ENCODE results near the gene RND1. TPM values are rescaled to one million over a fixed set of nuclear protein-coding genes. Genes with fewer than 3 reads are reported as not detected.

The RND1 gene
- total and polyA plus RNA-seq, 2 of the 8 experiments (the other 6 are each of a cell fraction or from before 2014, with no cell fraction given) = 15.8 to 17.1 TPM

- no peak overlapping the region for H4K5ac ChIP-seq (ENCODE audit: insufficient read length, low read depth, low read length)
- no peak for DNase-seq (ENCODE audit: low read depth in 1 of 2, low spot score in 2 of 2)
- ChIA-PET CTCF (ENCODE audit: partially characterized antibody) (interaction anchor here (0.6 to 12.1 kb wide), 12 partner anchors 10 to 476 kb away, joined by 3 to 121 read pairs (median 4); partner anchors contain the start of genes DDX23 and WNT1), POLR2A (ENCODE audit: partially characterized antibody) (interaction anchor here (0.6 to 5.5 kb wide), 8 partner anchors 10 to 157 kb away, joined by 3 to 23 read pairs (median 4); partner anchors contain the start of genes ADCY6, CCNT1 and DDX23)
- H3K23me2 ChIP-seq (ENCODE audit: low read depth, low read length) = peaks cover 21% of the 10 kb centered on the region; the same call in 1 of the 2 replicates
- H3K14ac ChIP-seq (ENCODE audit: insufficient read length) = no peak overlapping the region
- H2AK5ac ChIP-seq (ENCODE audit: low read depth, low read length) = 0 out of 2 replicates have a peak overlapping the region, but pooled peaks have one; percentile 34
- H2BK5ac ChIP-seq (ENCODE audit: low read depth, low read length) = no peak overlapping the region
- H2BK120ac ChIP-seq (replicated peaks; ENCODE audit: low read depth, low read length) = no peak overlapping the region
- no peak for FAIRE-seq
- no peaks in the 10 kb centered on the region for H3K9me3 ChIP-seq (ENCODE audit: insufficient read depth in 2 of 2, low read depth in 1 of 2, low read length in 1 of 2)
- no peak overlapping the region for H3K4me3 ChIP-seq (ENCODE audit: extremely low read depth in 1 of 4, insufficient read depth in 2 of 4, low read depth in 3 of 4, low read length in 4 of 4)
- H3K4me2 ChIP-seq (ENCODE audit: insufficient read depth in 1 of 2, low read depth in 2 of 2, low read length in 2 of 2) = peak overlapping the region in 1 of 2 experiments; percentile 96; a peak in 2 of 4 replicates
- H3K18ac ChIP-seq (ENCODE audit: extremely low read depth, low read length) = peak overlapping the region; percentile 60; the same call in 1 of the 2 replicates
- no peak overlapping the region; a peak in 1 of 7 replicates for H3K9ac ChIP-seq (replicated peaks in 1 of 4; ENCODE audit: extremely low read depth in 1 of 4, low read depth in 3 of 4, low read length in 3 of 4)
- H2BK15ac ChIP-seq (ENCODE audit: low read length) = no peak overlapping the region
- H3K56ac ChIP-seq (replicated peaks; ENCODE audit: insufficient read length, low read depth, low read length) = no peak overlapping the region
- no peak overlapping the region for H2AFZ ChIP-seq (ENCODE audit: low read length)
- H3K79me2 ChIP-seq (ENCODE audit: control insufficient read depth in 1 of 2, insufficient read depth in 2 of 2, low read length in 2 of 2) = no peaks in the 10 kb centered on the region
- H3K4ac ChIP-seq (replicated peaks; ENCODE audit: insufficient read length, low read depth, low read length) = no peak overlapping the region
- H3K27ac ChIP-seq (ENCODE audit: low read depth, low read length) = no peak overlapping the region
- H3K27me3 ChIP-seq (replicated peaks in 1 of 4; ENCODE audit: control insufficient read depth in 3 of 4, extremely low read depth in 1 of 4, insufficient read depth in 3 of 4, low read length in 3 of 4) = peaks cover 10 to 37% (median 28%) of the 10 kb centered on the region in 4 experiments
- H3K4me1 ChIP-seq (replicated peaks in 1 of 4; ENCODE audit: control insufficient read depth in 3 of 4, insufficient read depth in 4 of 4, low read length in 3 of 4) = peaks cover 0 to 15% (median 10%) of the 10 kb centered on the region in 4 experiments; a peak in 6 of 7 replicates
- WGBS, 2 experiments (ENCODE audit: extremely low coverage in 1 of 2, insufficient coverage in 1 of 2, insufficient read length in 1 of 2, insufficient replicate concordance in 2 of 2, low coverage in 1 of 2, low lambda C conversion rate in 2 of 2, missing lambda C conversion rate in 1 of 2) = 55% methylated on average over 2 of the region's 2 CpGs; no CpG with 5 or more reads in 1 of the 2 experiments
- H2BK20ac ChIP-seq (ENCODE audit: low read length) = no peak overlapping the region
- H3K23ac ChIP-seq (ENCODE audit: insufficient read length) = no peak overlapping the region
- peaks cover 0 to 3% of the 10 kb centered on the region in 2 experiments for H4K20me1 ChIP-seq (replicated peaks in 1 of 2; ENCODE audit: control insufficient read depth in 1 of 2, insufficient read depth in 2 of 2, low read length in 2 of 2)
- no peaks in the 10 kb centered on the region for H3K79me1 ChIP-seq (ENCODE audit: low read depth, low read length)
- H4K91ac ChIP-seq (replicated peaks; ENCODE audit: insufficient read length, low read length) = no peak overlapping the region
- H2BK12ac ChIP-seq (ENCODE audit: low read depth, low read length) = 0 out of 2 replicates have a peak overlapping the region, but pooled peaks have one; percentile 23
- no peaks in the 10 kb centered on the region for H3K36me3 ChIP-seq (ENCODE audit: control insufficient read depth in 2 of 4, insufficient read depth in 4 of 4, low read length in 3 of 4)
- H4K8ac ChIP-seq (ENCODE audit: extremely low read depth, insufficient read depth, low read length) = no peak overlapping the region
- no peak for TF ChIP-seq SAP30 (IDR thresholded peaks at IDR 0.05; ENCODE audit: insufficient read depth, insufficient replicate concordance, low read length)
- no peak for TF ChIP-seq CREB1 (IDR thresholded peaks at IDR 0.05)
- no peak for TF ChIP-seq KDM4A (IDR thresholded peaks at IDR 0.05; ENCODE audit: low read depth, low read length, severe bottlenecking)
- no peak for TF ChIP-seq SIN3A (conservative IDR thresholded peaks at IDR 0.05 in 1 of 2, IDR thresholded peaks at IDR 0.05 in 1 of 2; ENCODE audit: low read depth in 1 of 2, low read length in 2 of 2)
- no peak for TF ChIP-seq TBP (IDR thresholded peaks at IDR 0.05; ENCODE audit: low read depth, low read length)
- TF ChIP-seq RXRA (IDR thresholded peaks at IDR 0.05; ENCODE audit: insufficient read depth, low read depth, low read length) = no peak
- no peak for TF ChIP-seq CHD2 (IDR thresholded peaks at IDR 0.05; ENCODE audit: low read length)
- TF ChIP-seq EGR1 (IDR thresholded peaks at IDR 0.05; ENCODE audit: borderline replicate concordance, low read depth, low read length) = no peak
- TF ChIP-seq ATF2 (IDR thresholded peaks at IDR 0.05; ENCODE audit: low read length) = no peak
- no peak for TF ChIP-seq POLR2A (IDR thresholded peaks at IDR 0.05; ENCODE audit: control extremely low read depth in 1 of 2, low read depth in 2 of 2, low read length in 2 of 2)
- no peak for TF ChIP-seq CHD1 (IDR thresholded peaks at IDR 0.05; ENCODE audit: low read depth, low read length)
- TF ChIP-seq EP300 (IDR thresholded peaks at IDR 0.05; ENCODE audit: borderline replicate concordance in 1 of 2, low read depth in 2 of 2, low read length in 2 of 2) = no peak
These were observed 53.3 kb downstream of the RND1 start for GRCh38 chr12:48812389-48812788.
